Stomach (tissue), 9 donors: ENCODE measurements around the gene NATD1. TPM values are rescaled to one million over a fixed set of nuclear protein-coding genes. Genes with fewer than 3 reads are reported as not detected.

Experiments used
- DNase-seq, 2 donors: peaks; one replicate each; pipeline versions ENCODE4 v3.0.0 to v3.0.0-alpha.2; 2013 to 2019
- H3K27ac ChIP-seq, 5 donors: fragments of 200-600 bp in 4 of 5; sonication (generic) in 4 of 5; one replicate each; pipeline ENCODE4 v1.5.1; 2013 to 2019; ENCODE audit warnings: mild to moderate bottlenecking in 1 of 5, moderate library complexity in 1 of 5
- H3K27me3 ChIP-seq, 3 donors: fragments of 200-600 bp; sonication (generic); one replicate each; pipeline ENCODE4 v1.5.1; 2017 to 2019; ENCODE audit warnings: mixed run types in 1 of 3
- H3K36me3 ChIP-seq, 4 donors: fragments of 200-600 bp; sonication (generic); 1 replicate in 3 of 4; 2 replicates in 1 of 4; pipeline ENCODE4 v1.5.1; 2016 to 2019
- H3K4me1 ChIP-seq, 4 donors: fragments of 200-600 bp; sonication (generic); one replicate each; pipeline ENCODE4 v1.5.1; 2016 to 2019
- H3K4me3 ChIP-seq, 4 donors: fragments of 200-600 bp; sonication (generic) in 3 of 4; one replicate each; pipeline ENCODE4 v1.5.1; 2016 to 2019; ENCODE audit warnings: mild to moderate bottlenecking in 1 of 4
- H3K9me3 ChIP-seq, 4 donors: fragments of 200-600 bp; sonication (generic); one replicate each; pipeline ENCODE4 v1.5.1; 2016 to 2019
- CTCF ChIP-seq, 7 experiments: fragments of 450-650 bp in 4 of 7; fragments of 200-600 bp in 3 of 7; sonication (generic) in 3 of 7; IDR thresholded peaks; one replicate each; pipeline ENCODE4 v1.5.1; 2016 to 2019; ENCODE audit warnings: antibody characterized with exemption in 7 of 7, control low read depth in 2 of 7, mild to moderate bottlenecking in 1 of 7
- EP300 ChIP-seq: sonication (generic); formaldehyde crosslinking; IDR thresholded peaks from one replicate; pipeline ENCODE4 v1.6.1; 2017; ENCODE audit warnings: antibody characterized with exemption
- POLR2A ChIP-seq, 4 donors: fragments of 450-650 bp; IDR thresholded peaks; one replicate each; pipeline ENCODE4 v1.6.1; 2016; ENCODE audit warnings: antibody characterized with exemption in 4 of 4, control low read depth in 2 of 4, mild to moderate bottlenecking in 1 of 4, moderate library complexity in 1 of 4
- POLR2AphosphoS5 ChIP-seq, 3 donors: sonication (generic); formaldehyde crosslinking; IDR thresholded peaks; one replicate each; pipeline ENCODE4 v1.6.1; 2016; ENCODE audit warnings: antibody characterized with exemption in 3 of 3
- WGBS, 5 donors: extraction: QIAGEN DNeasy Blood & Tissue Kit in 3 of 5; methylation state at CpG; one replicate each; pipeline versions ENCODE4 v1.1.5 to v1.1.7; 2013 to 2018; 5-methylcytosine and 5-hydroxymethylcytosine counted together
- intact Hi-C: fragments of 100-400 bp; cut with DNase I; formaldehyde crosslinking; loops from one replicate; pipeline ENCODE4 v1.15.1; 2023; ENCODE audit warnings: low total_unique reads
- polyA plus RNA-seq, 3 donors: library from polyadenylated mRNA; stranded (reverse); fragments of 200-250 nt; gene quantifications; one replicate each; pipeline ENCODE4 v1.2.3, GENCODE V29; 2013
- total RNA-seq, 5 donors: library from RNA; depleted of rRNA; stranded (reverse); fragments of >200 nt; gene quantifications; one replicate each; pipeline versions ENCODE4 v1.1.0 to v1.2.3, GENCODE V29; 2014 to 2016
- donor health status: healthy with polysubstance abuse.
- donor health status: Bipolar disorder and iron deficiency.
- donor health status: healthy.

NATD1 gene
- total and polyA plus RNA-seq, 8 donors, result 2.2 to 9.0 (median 4.3) TPM

- intact Hi-C loops, result no loop called here
- WGBS, 5 donors, result 86 to 100% (median 93%) methylated on average over 4 of the region's 4 CpGs
- no peak for DNase-seq
- Histone ChIP-seq H3K36me3 (peaks cover 0 to 32% (median 28%) of the 10 kb centered on the region in 4 donors), H3K27ac (no peak overlapping the region), H3K4me1 (peaks cover 4 to 44% (median 18%) of the 10 kb centered on the region in 4 donors), H3K9me3 (no peaks in the 10 kb centered on the region), H3K27me3 (no peaks in the 10 kb centered on the region), H3K4me3 (no peak overlapping the region)
- TF ChIP-seq POLR2AphosphoS5 (IDR thresholded peaks at IDR 0.05), result no peak
- TF ChIP-seq POLR2A (IDR thresholded peaks at IDR 0.05), result no peak
These were observed 6.5 kb downstream of the NATD1 start for GRCh38 chr17:21246698-21247097.

- H3K27me3 ChIP-seq, result no peaks in the 10 kb centered on the region
- peaks cover 0 to 34% (median 8%) of the 10 kb centered on the region in 4 donors for H3K4me1 ChIP-seq
- H3K27ac ChIP-seq, result no peak overlapping the region
- H3K9me3 ChIP-seq, result no peaks in the 10 kb centered on the region
- DNase-seq, result no peak
- TF ChIP-seq POLR2AphosphoS5 (IDR thresholded peaks at IDR 0.05) (no peak), POLR2A (IDR thresholded peaks at IDR 0.05) (no peak), CTCF (IDR thresholded peaks at IDR 0.05) (no peak), EP300 (no peak)
- WGBS, 5 donors, result 60 to 79% (median 74%) methylated on average over 8 to 9 of the region's 9 CpGs
- no peak overlapping the region for H3K4me3 ChIP-seq
- intact Hi-C loops, result no loop called here
- H3K36me3 ChIP-seq, result peaks cover 0 to 40% (median 32%) of the 10 kb centered on the region in 4 donors
These were observed 7.5 kb downstream of the NATD1 start for GRCh38 chr17:21245639-21246084.

GRCh38 chr17:21243516-21244303 lies 9.5 kb downstream of the NATD1 start:
- H3K4me1 ChIP-seq, result peaks cover 0 to 14% (median 0%) of the 10 kb centered on the region in 4 donors
- H3K4me3 ChIP-seq, result no peak overlapping the region
- no peak for DNase-seq
- no peaks in the 10 kb centered on the region for H3K9me3 ChIP-seq
- intact Hi-C loops, result no loop called here
- WGBS, 5 donors, result 68 to 78% (median 73%) methylated on average over 15 to 23 of the region's 23 CpGs
- H3K36me3 ChIP-seq, result peaks cover 0 to 40% (median 32%) of the 10 kb centered on the region in 4 donors
- H3K27me3 ChIP-seq, result no peaks in the 10 kb centered on the region
- TF ChIP-seq POLR2AphosphoS5 (IDR thresholded peaks at IDR 0.05), result no peak
- TF ChIP-seq CTCF (IDR thresholded peaks at IDR 0.05), result no peak
- no peak for TF ChIP-seq EP300
- no peak for TF ChIP-seq POLR2A (IDR thresholded peaks at IDR 0.05)
- no peak overlapping the region for H3K27ac ChIP-seq

- H3K36me3 ChIP-seq, result peaks cover 0 to 40% (median 32%) of the 10 kb centered on the region in 4 donors
- intact Hi-C loops, result no loop called here
- H3K27ac ChIP-seq, result no peak overlapping the region
- H3K27me3 ChIP-seq, result no peaks in the 10 kb centered on the region
- no peaks in the 10 kb centered on the region for H3K9me3 ChIP-seq
- H3K4me3 ChIP-seq, result no peak overlapping the region
- TF ChIP-seq EP300 (no peak), POLR2A (IDR thresholded peaks at IDR 0.05) (no peak), POLR2AphosphoS5 (IDR thresholded peaks at IDR 0.05) (no peak), CTCF (IDR thresholded peaks at IDR 0.05) (no peak)
- no peak for DNase-seq
- WGBS, 5 donors, result 83 to 91% (median 88%) methylated on average over 17 to 26 of the region's 26 CpGs
- H3K4me1 ChIP-seq, result peaks cover 0 to 8% (median 0%) of the 10 kb centered on the region in 4 donors
These were observed 10.3 kb downstream of the NATD1 start for GRCh38 chr17:21242780-21243515.
